Stimulated activated CD8-positive, alpha-beta memory T cell treated with anti-CD3 and anti-CD28 coated beads, Interleukin-12 subunit alpha, Interleukin-12 subunit beta, amount 100 ng/mL, for 4 hours (primary cell): ENCODE measurements around the gene PNMA5.

Experiments used
- DNase-seq: peaks from one replicate; pipeline ENCODE4 v3.0.0-alpha.2; 2020; ENCODE audit warnings: low read depth

The PNMA5 gene

GRCh38 chrX:152958524-152959465 is 35.1 kb downstream of the PNMA5 start:
- DNase-seq = peak; percentile 76

GRCh38 chrX:152958047-152958446 is 35.9 kb downstream of the PNMA5 start:
- no peak for DNase-seq

GRCh38 chrX:152950786-152951185 is 43.1 kb downstream of the PNMA5 start:
- no peak for DNase-seq

GRCh38 chrX:152949114-152949513 is 44.8 kb downstream of the PNMA5 start:
- DNase-seq = no peak

- DNase-seq = no peak
Observed at GRCh38 chrX:152946681-152947080, 47.2 kb downstream of the PNMA5 start.

GRCh38 chrX:152945021-152945979 is 48.6 kb downstream of the PNMA5 start:
- DNase-seq = no peak

GRCh38 chrX:152943826-152944225 is 50.1 kb downstream of the PNMA5 start:
- DNase-seq = no peak

- no peak for DNase-seq
Observed at GRCh38 chrX:152942077-152942442, 51.9 kb downstream of the PNMA5 start.

- DNase-seq = peak; percentile 81
Observed at GRCh38 chrX:152941328-152942076, 52.4 kb downstream of the PNMA5 start.
